Right lobe of liver (tissue), 4 donors: ENCODE data around the gene ABLIM2.

Source experiments
- POLR2A ChIP-seq: fragments of 450-650 bp; IDR thresholded peaks from one replicate; pipeline ENCODE4 v1.6.1; 2017; ENCODE audit warnings: antibody characterized with exemption, mild to moderate bottlenecking
- TF ChIP-seq, protein P1 (sequence below), 4 donors: fragments of 200-600 bp in 3 of 4; fragments of 450-650 bp in 1 of 4; IDR thresholded peaks; one replicate each; pipeline versions ENCODE4 v1.5.1 to v1.8.0; 2016 to 2022; ENCODE audit warnings: antibody characterized with exemption in 4 of 4, mild to moderate bottlenecking in 2 of 4
- donor health status: DM: no; HTN: no; CAD: no.
- donor health status: DM: no; HTN: no; CAD: no.
- donor health status: DM: no; HTN: yes; CAD: no.

DNA sequence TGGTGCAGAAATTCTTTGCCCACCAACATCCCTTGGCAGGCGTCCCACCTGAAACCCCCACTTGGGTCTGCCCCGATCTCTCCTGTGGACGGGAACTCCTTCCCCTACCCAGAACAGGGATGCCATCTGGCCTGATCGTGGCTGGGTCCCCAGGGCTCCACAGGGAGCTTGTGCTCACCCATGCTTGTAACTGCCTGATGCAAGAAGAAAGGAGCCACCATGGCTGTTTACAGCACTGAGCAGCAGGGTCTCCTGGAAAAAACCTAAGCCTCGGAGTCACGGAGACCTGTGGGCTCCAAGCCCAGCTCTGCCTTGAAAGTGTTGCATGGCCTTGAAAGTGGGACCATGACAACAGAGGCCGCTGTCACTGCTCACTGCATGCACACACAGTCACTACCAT, 117.4 kb downstream of the ABLIM2 start:
- TF ChIP-seq, protein P1, sequence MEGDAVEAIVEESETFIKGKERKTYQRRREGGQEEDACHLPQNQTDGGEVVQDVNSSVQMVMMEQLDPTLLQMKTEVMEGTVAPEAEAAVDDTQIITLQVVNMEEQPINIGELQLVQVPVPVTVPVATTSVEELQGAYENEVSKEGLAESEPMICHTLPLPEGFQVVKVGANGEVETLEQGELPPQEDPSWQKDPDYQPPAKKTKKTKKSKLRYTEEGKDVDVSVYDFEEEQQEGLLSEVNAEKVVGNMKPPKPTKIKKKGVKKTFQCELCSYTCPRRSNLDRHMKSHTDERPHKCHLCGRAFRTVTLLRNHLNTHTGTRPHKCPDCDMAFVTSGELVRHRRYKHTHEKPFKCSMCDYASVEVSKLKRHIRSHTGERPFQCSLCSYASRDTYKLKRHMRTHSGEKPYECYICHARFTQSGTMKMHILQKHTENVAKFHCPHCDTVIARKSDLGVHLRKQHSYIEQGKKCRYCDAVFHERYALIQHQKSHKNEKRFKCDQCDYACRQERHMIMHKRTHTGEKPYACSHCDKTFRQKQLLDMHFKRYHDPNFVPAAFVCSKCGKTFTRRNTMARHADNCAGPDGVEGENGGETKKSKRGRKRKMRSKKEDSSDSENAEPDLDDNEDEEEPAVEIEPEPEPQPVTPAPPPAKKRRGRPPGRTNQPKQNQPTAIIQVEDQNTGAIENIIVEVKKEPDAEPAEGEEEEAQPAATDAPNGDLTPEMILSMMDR (IDR thresholded peaks at IDR 0.05) = no peak
- TF ChIP-seq POLR2A = no peak
